Activated naive CD8-positive, alpha-beta T cell treated with anti-CD3 and anti-CD28 coated beads, Interleukin-2, amount 50 U/mL, for 24 hours (primary cell): Measurements from ENCODE around the gene UROD.
"Not testable (repeated sequence)": the region's sequence is repeated elsewhere in the genome, so short reads cannot be mapped to it uniquely, and the experiment has no call there.

Experiments used
- ATAC-seq: fragments of 150-1000 bp; cut with Tn5 transposase; one replicate; pipeline ENCODE4 v1.10.0; 2021
- DNase-seq: peaks from one replicate; pipeline ENCODE4 v3.0.0; 2021
- H3K27ac Mint-ChIP-seq: one replicate; pipeline ENCODE4 v1.8.0; 2021; ENCODE audit warnings: mild to moderate bottlenecking, mixed read lengths
- H3K27me3 Mint-ChIP-seq: one replicate; pipeline ENCODE4 v1.8.0; 2021; ENCODE audit warnings: mixed read lengths
- H3K36me3 Mint-ChIP-seq: one replicate; pipeline ENCODE4 v1.8.0; 2021; ENCODE audit warnings: low read depth, mixed read lengths
- H3K4me1 Mint-ChIP-seq: one replicate; pipeline ENCODE4 v1.8.0; 2021; ENCODE audit warnings: mixed read lengths
- H3K4me3 Mint-ChIP-seq: one replicate; pipeline ENCODE4 v1.8.0; 2021; ENCODE audit warnings: mild to moderate bottlenecking, moderate library complexity, mixed read lengths
- H3K9me3 Mint-ChIP-seq: one replicate; pipeline ENCODE4 v1.8.0; 2021; ENCODE audit warnings: mixed read lengths

Gene UROD

GRCh38 chr1:45043094-45043493 lies 31.0 kb downstream of the UROD start:
- H3K36me3 Mint-ChIP-seq = no peaks in the 10 kb centered on the region
- peaks cover 5% of the 10 kb centered on the region for H3K4me1 Mint-ChIP-seq
- DNase-seq (no peak), ATAC-seq (no peak)
- no peak overlapping the region for H3K27ac Mint-ChIP-seq
- no peak overlapping the region for H3K4me3 Mint-ChIP-seq
- H3K9me3 Mint-ChIP-seq = no peaks in the 10 kb centered on the region
- no peaks in the 10 kb centered on the region for H3K27me3 Mint-ChIP-seq

GRCh38 chr1:45044916-45045315 lies 32.9 kb downstream of the UROD start:
- Mint-ChIP-seq H3K9me3 (no peaks in the 10 kb centered on the region), H3K27me3 (no peaks in the 10 kb centered on the region), H3K4me1 (peaks cover 3% of the 10 kb centered on the region), H3K36me3 (no peaks in the 10 kb centered on the region), H3K4me3 (no peak overlapping the region), H3K27ac (no peak overlapping the region)
- ATAC-seq = no peak
- DNase-seq = no peak

- no peak for ATAC-seq
- no peak overlapping the region for H3K4me3 Mint-ChIP-seq
- no peaks in the 10 kb centered on the region for H3K27me3 Mint-ChIP-seq
- peaks cover 17% of the 10 kb centered on the region for H3K4me1 Mint-ChIP-seq
- no peak for DNase-seq
- H3K36me3 Mint-ChIP-seq = no peaks in the 10 kb centered on the region
- H3K27ac Mint-ChIP-seq = no peak overlapping the region
- no peaks in the 10 kb centered on the region for H3K9me3 Mint-ChIP-seq
Measured at GRCh38 chr1:45047032-45047431, 35.0 kb downstream of the UROD start.

GRCh38 chr1:45051005-45051772 lies 39.1 kb downstream of the UROD start:
- Mint-ChIP-seq H3K9me3 (no peaks in the 10 kb centered on the region), H3K4me1 (peaks cover 19% of the 10 kb centered on the region), H3K36me3 (peaks cover 2% of the 10 kb centered on the region), H3K27ac (peak overlapping the region; percentile 68), H3K27me3 (no peaks in the 10 kb centered on the region), H3K4me3 (peak overlapping the region; percentile 35)
- ATAC-seq (peak; percentile 88), DNase-seq (no peak)

GRCh38 chr1:45057542-45057941 lies 45.5 kb downstream of the UROD start:
- no peak for DNase-seq
- no peaks in the 10 kb centered on the region for H3K9me3 Mint-ChIP-seq
- H3K36me3 Mint-ChIP-seq = peaks cover 2% of the 10 kb centered on the region
- H3K27me3 Mint-ChIP-seq = no peaks in the 10 kb centered on the region
- no peak overlapping the region for H3K4me3 Mint-ChIP-seq
- H3K4me1 Mint-ChIP-seq = peaks cover 5% of the 10 kb centered on the region
- ATAC-seq = no peak
- H3K27ac Mint-ChIP-seq = no peak overlapping the region

GRCh38 chr1:45059829-45060228 lies 47.8 kb downstream of the UROD start:
- no peak for ATAC-seq
- no peaks in the 10 kb centered on the region for H3K4me1 Mint-ChIP-seq
- H3K36me3 Mint-ChIP-seq = peaks cover 2% of the 10 kb centered on the region
- H3K9me3 Mint-ChIP-seq = no peaks in the 10 kb centered on the region
- H3K27ac Mint-ChIP-seq = no peak overlapping the region
- H3K4me3 Mint-ChIP-seq = no peak overlapping the region
- no peaks in the 10 kb centered on the region for H3K27me3 Mint-ChIP-seq
- DNase-seq = no peak

- H3K4me1 Mint-ChIP-seq, H3K36me3 Mint-ChIP-seq, DNase-seq, H3K27me3 Mint-ChIP-seq, H3K27ac Mint-ChIP-seq, H3K9me3 Mint-ChIP-seq, H3K4me3 Mint-ChIP-seq, ATAC-seq: not testable (repeated sequence)
Measured at GRCh38 chr1:45062463-45062862, 50.4 kb downstream of the UROD start.

GRCh38 chr1:45065083-45065482 lies 53.0 kb downstream of the UROD start:
- Mint-ChIP-seq H3K36me3 (no peaks in the 10 kb centered on the region), H3K4me1 (no peaks in the 10 kb centered on the region), H3K9me3 (no peaks in the 10 kb centered on the region), H3K4me3 (no peak overlapping the region), H3K27ac (no peak overlapping the region), H3K27me3 (no peaks in the 10 kb centered on the region)
- DNase-seq (no peak), ATAC-seq (no peak)
